ENCODE measurements around the gene XPC.

- TF ChIP-seq EGR1 (IDR thresholded peaks at IDR 0.05; ENCODE audit: borderline replicate concordance, low read depth, low read length) (no peak), CBX5 (IDR thresholded peaks at IDR 0.05; ENCODE audit: low read depth, low read length) (no peak), USF2 (IDR thresholded peaks at IDR 0.05; ENCODE audit: low read length) (no peak), ATF3 (IDR thresholded peaks at IDR 0.05; ENCODE audit: insufficient read depth, low read depth, low read length) (no peak), RFX5 (IDR thresholded peaks at IDR 0.05; ENCODE audit: borderline replicate concordance, low read depth, low read length) (no peak), TCF12 (IDR thresholded peaks at IDR 0.05; ENCODE audit: low read depth, low read length) (no peak), CTCF (IDR thresholded peaks at IDR 0.05; ENCODE audit: control extremely low read depth in 1 of 3, insufficient read depth in 1 of 3, low read depth in 1 of 3, low read length in 3 of 3) (no peak), CEBPB (IDR thresholded peaks at IDR 0.05; ENCODE audit: low read depth, low read length) (no peak), YY1 (IDR thresholded peaks at IDR 0.05; ENCODE audit: low read depth, low read length) (no peak), POLR2A (IDR thresholded peaks at IDR 0.05; ENCODE audit: control extremely low read depth in 1 of 2, low read depth in 2 of 2, low read length in 2 of 2) (no peak)
Observed at GRCh38 chr3:14123308-14124222, 54.8 kb downstream of the XPC start.

Measured in H1 (cell line).